HEK293T (cell line): ENCODE results near the gene SMYD5.

Experiments
- BHLHE40 ChIP-seq: fragments of 450-650 bp; IDR thresholded peaks from 2 replicates; pipeline ENCODE4 v1.6.1; 2016; ENCODE audit warnings: mild to moderate bottlenecking, moderate library complexity, borderline replicate concordance
- ELF4 ChIP-seq: fragments of 450-650 bp; IDR thresholded peaks from 2 replicates; pipeline ENCODE4 v1.6.1; 2017; ENCODE audit warnings: antibody characterized with exemption
- HDGF ChIP-seq: fragments of 450-650 bp; IDR thresholded peaks from 2 replicates; pipeline ENCODE4 v1.6.1; 2017; ENCODE audit warnings: antibody characterized with exemption, borderline replicate concordance
- ZNF384 ChIP-seq: fragments of 450-650 bp; IDR thresholded peaks from 2 replicates; pipeline ENCODE4 v1.6.1; 2016

DNA sequence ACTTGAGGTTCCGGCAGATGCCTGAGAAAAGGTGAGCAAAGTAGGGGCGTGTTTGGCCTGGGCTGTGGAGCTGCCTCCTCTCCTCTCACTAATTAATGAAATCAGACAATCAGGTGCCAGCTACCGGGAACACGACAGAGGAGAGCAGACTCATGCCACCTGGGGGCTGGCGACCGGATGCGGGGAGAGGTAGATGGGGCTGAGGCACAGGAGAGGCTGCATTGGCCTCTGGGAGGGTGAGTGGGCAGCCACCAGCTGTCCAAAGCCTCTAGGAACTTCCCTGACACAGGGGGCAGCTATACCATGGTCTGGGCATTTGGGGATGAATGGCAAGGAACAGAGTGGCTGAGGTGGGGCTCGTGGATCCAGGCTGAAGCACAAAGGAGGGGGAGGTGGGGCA lies 45.2 kb downstream of the SMYD5 start:
- TF ChIP-seq HDGF (no peak), ELF4 (no peak), BHLHE40 (no peak), ZNF384 (no peak)
